Activated CD8-positive, alpha-beta memory T cell treated with anti-CD3 and anti-CD28 coated beads, Interleukin-2, amount 10 ng/mL, durations not matched to agents 7 days and 5 days (primary cell): ENCODE measurements around the gene NOL8. TPM values are rescaled to one million over a fixed set of nuclear protein-coding genes. Genes with fewer than 3 reads are reported as not detected.

Source experiments
- microRNA-seq: library from miRNA; unstranded; fragments of <30 nt; microRNA quantifications from one replicate; pipeline ENCODE4 v1.2.0, GENCODE V29; 2022
- total RNA-seq, 2 experiments: library from RNA; stranded (reverse); gene quantifications; one replicate each; pipeline ENCODE4 v1.2.3, GENCODE V29; 2021

Gene NOL8
- total RNA-seq, 2 experiments from 2014 or later = 59.7 to 64.1 TPM

Small RNA genes within 50 kb of the gene (microRNA-seq; reads per million reads assigned to microRNA genes)
- gene MIR3651 = 8.5 reads per million, percentile 26 among the genes with 10 or more reads in this experiment

Other genes starting within 250 kb of the NOL8 start
- 10 to 100 TPM; 61.8 to 62.4 TPM for gene SPTLC1, start 209.9 kb downstream of the NOL8 start, total RNA-seq
- gene IARS1, start 31.7 kb downstream of the NOL8 start, total RNA-seq = 100 to 1,000 TPM; 146 to 179 TPM
- 10 to 100 TPM; 22.8 to 38.3 TPM for gene CENPP, start 603 bp upstream of the NOL8 start, total RNA-seq
- gene OGN, start 79.2 kb upstream of the NOL8 start, total RNA-seq = not detected
- gene OMD, start 99.1 kb upstream of the NOL8 start, total RNA-seq = not detected
- gene ASPN, start 157.2 kb upstream of the NOL8 start, total RNA-seq = not detected
- not detected for gene ECM2, start 210.6 kb upstream of the NOL8 start, total RNA-seq